Measurements from ENCODE around the gene MACROH2A2.

DNA sequence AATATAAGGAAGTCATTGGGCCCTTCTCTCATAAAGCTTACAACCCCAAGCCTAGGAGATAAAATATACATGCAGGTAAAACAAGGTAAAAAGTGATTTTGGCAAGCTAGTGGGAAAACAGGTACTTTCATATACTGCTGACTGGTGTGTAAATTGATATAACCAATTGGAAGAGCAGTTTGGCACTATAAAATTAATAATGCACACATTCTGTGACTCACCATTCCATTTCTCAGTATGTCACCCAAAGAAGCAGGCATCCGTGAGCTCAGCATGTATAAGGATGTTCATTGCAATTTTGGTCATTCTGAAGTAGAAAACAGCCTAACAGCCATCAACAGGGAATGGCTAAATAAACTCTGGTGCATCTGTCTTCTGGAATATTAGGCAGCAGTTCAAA, 2.9 kb downstream of the MACROH2A2 start:
- TF ChIP-seq, protein P1, sequence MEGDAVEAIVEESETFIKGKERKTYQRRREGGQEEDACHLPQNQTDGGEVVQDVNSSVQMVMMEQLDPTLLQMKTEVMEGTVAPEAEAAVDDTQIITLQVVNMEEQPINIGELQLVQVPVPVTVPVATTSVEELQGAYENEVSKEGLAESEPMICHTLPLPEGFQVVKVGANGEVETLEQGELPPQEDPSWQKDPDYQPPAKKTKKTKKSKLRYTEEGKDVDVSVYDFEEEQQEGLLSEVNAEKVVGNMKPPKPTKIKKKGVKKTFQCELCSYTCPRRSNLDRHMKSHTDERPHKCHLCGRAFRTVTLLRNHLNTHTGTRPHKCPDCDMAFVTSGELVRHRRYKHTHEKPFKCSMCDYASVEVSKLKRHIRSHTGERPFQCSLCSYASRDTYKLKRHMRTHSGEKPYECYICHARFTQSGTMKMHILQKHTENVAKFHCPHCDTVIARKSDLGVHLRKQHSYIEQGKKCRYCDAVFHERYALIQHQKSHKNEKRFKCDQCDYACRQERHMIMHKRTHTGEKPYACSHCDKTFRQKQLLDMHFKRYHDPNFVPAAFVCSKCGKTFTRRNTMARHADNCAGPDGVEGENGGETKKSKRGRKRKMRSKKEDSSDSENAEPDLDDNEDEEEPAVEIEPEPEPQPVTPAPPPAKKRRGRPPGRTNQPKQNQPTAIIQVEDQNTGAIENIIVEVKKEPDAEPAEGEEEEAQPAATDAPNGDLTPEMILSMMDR (IDR thresholded peaks at IDR 0.05): no peak
- no peak for TF ChIP-seq POLR2A (IDR thresholded peaks at IDR 0.05)

All from testis (tissue), 2 donors.